Liver (tissue), 9 donors: ENCODE measurements around the gene VPS26A. TPM values are rescaled to one million over a fixed set of nuclear protein-coding genes. Genes with fewer than 3 reads are reported as not detected.
A peak's percentile ranks its signal among the peaks of the same experiment; 100 is the strongest.

Source experiments
- DNase-seq: peaks from one replicate; pipeline ENCODE4 v3.0.0-alpha.2; 2017; ENCODE audit warnings: low spot score
- H3K27ac ChIP-seq, 2 donors: one replicate each; pipeline ENCODE4 v1.7.0; 2013; ENCODE audit warnings: inconsistent platforms in 2 of 2, low read length in 2 of 2, control low read depth in 1 of 2, low read depth in 1 of 2, mild to moderate bottlenecking in 1 of 2
- H3K27me3 ChIP-seq, 4 donors: one replicate each; pipeline versions ENCODE4 v1.6.1 to v1.7.0; 2013; ENCODE audit warnings: low read length in 3 of 4, inconsistent platforms in 1 of 4, mild to moderate bottlenecking in 1 of 4, moderate library complexity in 1 of 4; ENCODE audit not compliant: control insufficient read depth in 4 of 4, insufficient read depth in 4 of 4
- H3K36me3 ChIP-seq, 4 donors: one replicate each; pipeline versions ENCODE4 v1.6.1 to v1.7.0; 2013; ENCODE audit warnings: low read length in 3 of 4, mild to moderate bottlenecking in 3 of 4, low read depth in 1 of 4, moderate library complexity in 1 of 4; ENCODE audit not compliant: control insufficient read depth in 4 of 4, insufficient read depth in 3 of 4
- H3K4me1 ChIP-seq, 4 donors: one replicate each; pipeline versions ENCODE4 v1.6.1 to v1.7.0; 2013; ENCODE audit warnings: low read length in 3 of 4, mild to moderate bottlenecking in 3 of 4, moderate library complexity in 1 of 4; ENCODE audit not compliant: control insufficient read depth in 4 of 4, insufficient read depth in 4 of 4
- H3K4me3 ChIP-seq, 3 donors: one replicate each; pipeline versions ENCODE4 v1.6.1 to v1.7.0; 2013; ENCODE audit warnings: low read length in 3 of 3, control low read depth in 1 of 3, low read depth in 1 of 3, mild to moderate bottlenecking in 1 of 3
- H3K9ac ChIP-seq, 2 donors: one replicate each; pipeline ENCODE4 v1.7.0; 2013; ENCODE audit warnings: low read length in 2 of 2, mild to moderate bottlenecking in 2 of 2, moderate library complexity in 2 of 2, control low read depth in 1 of 2, low read depth in 1 of 2
- H3K9me3 ChIP-seq, 4 donors: one replicate each; pipeline versions ENCODE4 v1.6.1 to v1.7.0; 2013; ENCODE audit warnings: low read length in 3 of 4; ENCODE audit not compliant: control insufficient read depth in 4 of 4
- ATF3 ChIP-seq: IDR thresholded peaks from 2 replicates; pipeline ENCODE4 v1.6.1; 2016; ENCODE audit warnings: antibody characterized with exemption
- CTCF ChIP-seq: fragments of 150-350 bp; IDR thresholded peaks from 2 replicates; pipeline ENCODE4 v1.5.1; 2017; ENCODE audit warnings: improper control_type of control experiment, low read depth, low read length; ENCODE audit not compliant: missing input control
- EGR1 ChIP-seq, 2 donors: IDR thresholded peaks; 2 replicates each; pipeline ENCODE4 v1.6.1; 2016 to 2018; ENCODE audit warnings: antibody characterized with exemption in 2 of 2, low read depth in 2 of 2
- FOXA1 ChIP-seq: IDR thresholded peaks from 2 replicates; pipeline ENCODE4 v1.6.1; 2016; ENCODE audit warnings: antibody characterized with exemption
- GABPA ChIP-seq, 2 donors: IDR thresholded peaks in 1 of 2; conservative IDR thresholded peaks in 1 of 2; 2 replicates each; pipeline ENCODE4 v1.6.1; 2016; ENCODE audit warnings: antibody characterized with exemption in 2 of 2, mild to moderate bottlenecking in 1 of 2, moderate library complexity in 1 of 2
- HNF4A ChIP-seq, 2 donors: conservative IDR thresholded peaks; 2 replicates each; pipeline ENCODE4 v1.6.1; 2016; ENCODE audit warnings: antibody characterized with exemption in 2 of 2, mild to moderate bottlenecking in 2 of 2
- HNF4G ChIP-seq: IDR thresholded peaks from 2 replicates; pipeline ENCODE4 v1.6.1; 2016; ENCODE audit warnings: antibody characterized with exemption
- JUND ChIP-seq, 2 donors: IDR thresholded peaks; 2 replicates each; pipeline ENCODE4 v1.6.1; 2016; ENCODE audit warnings: antibody characterized with exemption in 2 of 2
- MAX ChIP-seq: IDR thresholded peaks from 2 replicates; pipeline ENCODE4 v1.6.1; 2016; ENCODE audit warnings: antibody characterized with exemption
- NR2F2 ChIP-seq: IDR thresholded peaks from 2 replicates; pipeline ENCODE4 v1.6.1; 2016; ENCODE audit warnings: antibody characterized with exemption
- RAD21 ChIP-seq, 2 donors: IDR thresholded peaks; 2 replicates each; pipeline ENCODE4 v1.6.1; 2016; ENCODE audit warnings: antibody characterized with exemption in 2 of 2, mild to moderate bottlenecking in 2 of 2
- REST ChIP-seq: IDR thresholded peaks from 2 replicates; pipeline ENCODE4 v1.6.1; 2016; ENCODE audit warnings: antibody characterized with exemption, mild to moderate bottlenecking
- RXRA ChIP-seq, 2 donors: IDR thresholded peaks; 2 replicates each; pipeline ENCODE4 v1.6.1; 2017 to 2018; ENCODE audit warnings: antibody characterized with exemption in 2 of 2, mild to moderate bottlenecking in 1 of 2
- SP1 ChIP-seq: IDR thresholded peaks from 2 replicates; pipeline ENCODE4 v1.6.1; 2018; ENCODE audit warnings: antibody characterized with exemption, mild to moderate bottlenecking
- TAF1 ChIP-seq: conservative IDR thresholded peaks from 2 replicates; pipeline ENCODE4 v1.6.1; 2016; ENCODE audit warnings: antibody characterized with exemption, mild to moderate bottlenecking
- YY1 ChIP-seq: IDR thresholded peaks from 2 replicates; pipeline ENCODE4 v1.6.1; 2016; ENCODE audit warnings: antibody characterized with exemption, mild to moderate bottlenecking
- WGBS: extraction: QIAGEN DNeasy Blood & Tissue Kit; methylation state at CpG from one replicate; pipeline ENCODE4 v1.1.7; 2013; 5-methylcytosine and 5-hydroxymethylcytosine counted together
- polyA plus RNA-seq, 2 donors: library from polyadenylated mRNA; stranded (reverse) in 1 of 2; unstranded in 1 of 2; fragments of 200-250 nt in 1 of 2; fragments of >200 nt in 1 of 2; fragmentation: Nextera tagmentation in 1 of 2; extraction: Ambion mirVana in 1 of 2; gene quantifications; one replicate each; pipeline versions ENCODE4 v1.2.1 to v1.2.3, GENCODE V29; 2013 to 2015
- total RNA-seq, 2 donors: library from RNA; depleted of rRNA; stranded (reverse); fragments of >200 nt; gene quantifications; one replicate each; pipeline ENCODE4 v1.2.3, GENCODE V29; 2014
- TF ChIP-seq, protein P1 (sequence below): IDR thresholded peaks from 2 replicates; pipeline ENCODE4 v1.6.1; 2016; ENCODE audit warnings: antibody characterized with exemption
- donor health status: healthy.
- donor health status: healthy.
- donor health status: healthy.
- donor health status: healthy.
- donor health status: healthy.

The VPS26A gene
- total and polyA plus RNA-seq, 4 donors: 10.9 to 21.4 (median 14.5) TPM

DNA sequence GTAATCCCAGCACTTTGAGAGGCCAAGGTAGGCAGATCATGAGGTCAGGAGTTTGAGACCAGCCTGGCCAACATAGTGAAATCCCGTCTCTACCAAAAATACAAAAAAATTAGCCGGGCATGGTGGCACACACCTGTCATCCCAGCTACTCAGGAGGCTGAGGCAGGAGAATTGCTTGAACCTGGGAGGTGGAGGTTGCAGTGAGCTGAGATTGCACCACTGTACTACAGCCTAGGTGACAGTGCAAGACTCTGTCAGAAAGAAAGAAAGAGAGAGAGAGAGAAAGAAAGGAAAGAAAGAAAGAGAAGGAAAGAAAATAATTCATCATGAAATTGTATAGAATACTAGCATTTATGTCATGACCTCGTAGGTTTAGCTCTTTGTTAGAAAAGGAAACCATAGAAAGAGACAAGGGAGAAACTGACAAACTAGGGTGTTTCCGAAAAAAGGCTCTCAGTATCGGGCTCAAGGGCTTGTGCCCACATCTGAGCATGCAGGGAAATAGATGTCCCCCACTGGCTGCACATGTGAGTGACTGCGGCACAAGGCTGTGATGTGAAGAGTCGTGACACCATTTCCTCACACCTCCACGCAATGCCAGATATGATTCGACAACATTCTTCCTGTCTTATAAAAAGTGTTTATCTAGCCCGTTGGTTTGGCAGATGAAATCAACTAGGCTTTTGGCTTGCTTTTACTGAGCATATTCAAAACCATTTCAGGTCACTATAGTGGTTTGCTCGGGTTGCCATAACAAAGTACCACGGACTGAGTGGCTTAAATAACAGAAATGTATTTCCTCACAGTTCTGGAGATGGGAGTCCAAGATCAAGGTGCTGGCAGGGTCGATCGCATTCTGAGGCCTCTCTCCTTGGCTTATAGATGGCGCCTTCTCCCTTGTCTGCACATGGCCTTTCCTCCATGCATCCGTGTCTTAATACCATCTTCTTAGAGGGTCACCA is 34.1 kb upstream of the VPS26A start:
- no peak for DNase-seq
- Histone ChIP-seq H3K9ac (peak overlapping the region in 1 of 2 donors; percentile 82), H3K9me3 (no peaks in the 10 kb centered on the region)

More for the DNA sequence above, 34.1 kb upstream of the VPS26A start:
- WGBS: 66% methylated on average over 16 of the region's 16 CpGs
- H3K4me3 ChIP-seq: peak overlapping the region; percentile 0 to 63 (median 29)
- peak overlapping the region; percentile 23 to 84 for H3K27ac ChIP-seq
- H3K4me1 ChIP-seq: no peaks in the 10 kb centered on the region
- no peaks in the 10 kb centered on the region for H3K36me3 ChIP-seq
- no peaks in the 10 kb centered on the region for H3K27me3 ChIP-seq
- TF ChIP-seq, protein P1, sequence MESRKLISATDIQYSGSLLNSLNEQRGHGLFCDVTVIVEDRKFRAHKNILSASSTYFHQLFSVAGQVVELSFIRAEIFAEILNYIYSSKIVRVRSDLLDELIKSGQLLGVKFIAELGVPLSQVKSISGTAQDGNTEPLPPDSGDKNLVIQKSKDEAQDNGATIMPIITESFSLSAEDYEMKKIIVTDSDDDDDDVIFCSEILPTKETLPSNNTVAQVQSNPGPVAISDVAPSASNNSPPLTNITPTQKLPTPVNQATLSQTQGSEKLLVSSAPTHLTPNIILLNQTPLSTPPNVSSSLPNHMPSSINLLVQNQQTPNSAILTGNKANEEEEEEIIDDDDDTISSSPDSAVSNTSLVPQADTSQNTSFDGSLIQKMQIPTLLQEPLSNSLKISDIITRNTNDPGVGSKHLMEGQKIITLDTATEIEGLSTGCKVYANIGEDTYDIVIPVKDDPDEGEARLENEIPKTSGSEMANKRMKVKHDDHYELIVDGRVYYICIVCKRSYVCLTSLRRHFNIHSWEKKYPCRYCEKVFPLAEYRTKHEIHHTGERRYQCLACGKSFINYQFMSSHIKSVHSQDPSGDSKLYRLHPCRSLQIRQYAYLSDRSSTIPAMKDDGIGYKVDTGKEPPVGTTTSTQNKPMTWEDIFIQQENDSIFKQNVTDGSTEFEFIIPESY: no peak
- TF ChIP-seq CTCF (no peak), GABPA (IDR thresholded peaks at IDR 0.05 in 1 of 2, conservative IDR thresholded peaks at IDR 0.05 in 1 of 2) (no peak), RAD21 (IDR thresholded peaks at IDR 0.05) (no peak), RXRA (IDR thresholded peaks at IDR 0.05) (no peak), HNF4G (no peak), NR2F2 (no peak), REST (no peak), TAF1 (no peak), SP1 (no peak), HNF4A (conservative IDR thresholded peaks at IDR 0.05) (no peak), ATF3 (no peak), FOXA1 (no peak), MAX (no peak), JUND (IDR thresholded peaks at IDR 0.05) (no peak), EGR1 (IDR thresholded peaks at IDR 0.05; ENCODE audit: low read depth in 2 of 2) (no peak), YY1 (no peak)
